ENCODE data around the gene GSK3A.

The GSK3A gene

DNA sequence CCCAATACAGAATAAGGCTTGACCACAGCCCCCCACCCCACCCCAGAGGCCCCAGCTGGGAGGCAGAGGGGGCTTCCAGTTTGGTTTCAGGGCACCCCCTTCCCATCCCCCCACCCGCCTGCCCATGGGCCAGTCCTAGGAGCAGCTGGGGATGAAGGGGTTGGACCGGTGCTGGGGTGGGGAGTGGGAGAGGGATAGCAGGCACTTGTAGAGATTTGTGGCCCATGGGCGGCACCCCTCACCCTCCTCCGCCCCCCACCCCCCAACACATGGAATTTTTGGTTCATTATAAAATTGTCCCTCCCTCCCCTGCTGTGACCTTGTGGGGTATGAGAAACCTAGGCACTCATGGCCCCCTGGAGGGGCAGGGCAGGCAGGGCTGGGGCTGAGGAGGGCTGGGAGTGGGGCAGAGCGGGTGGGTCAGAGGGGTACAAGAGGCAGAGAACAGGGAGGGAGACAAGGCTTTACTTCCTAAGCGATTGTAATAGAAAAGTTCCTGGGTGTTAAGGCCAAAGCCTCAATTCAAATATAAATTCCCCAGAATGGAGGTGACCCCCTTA, 5.3 kb upstream of the GSK3A start:
- DNase-seq, result peak; percentile 45

DNA sequence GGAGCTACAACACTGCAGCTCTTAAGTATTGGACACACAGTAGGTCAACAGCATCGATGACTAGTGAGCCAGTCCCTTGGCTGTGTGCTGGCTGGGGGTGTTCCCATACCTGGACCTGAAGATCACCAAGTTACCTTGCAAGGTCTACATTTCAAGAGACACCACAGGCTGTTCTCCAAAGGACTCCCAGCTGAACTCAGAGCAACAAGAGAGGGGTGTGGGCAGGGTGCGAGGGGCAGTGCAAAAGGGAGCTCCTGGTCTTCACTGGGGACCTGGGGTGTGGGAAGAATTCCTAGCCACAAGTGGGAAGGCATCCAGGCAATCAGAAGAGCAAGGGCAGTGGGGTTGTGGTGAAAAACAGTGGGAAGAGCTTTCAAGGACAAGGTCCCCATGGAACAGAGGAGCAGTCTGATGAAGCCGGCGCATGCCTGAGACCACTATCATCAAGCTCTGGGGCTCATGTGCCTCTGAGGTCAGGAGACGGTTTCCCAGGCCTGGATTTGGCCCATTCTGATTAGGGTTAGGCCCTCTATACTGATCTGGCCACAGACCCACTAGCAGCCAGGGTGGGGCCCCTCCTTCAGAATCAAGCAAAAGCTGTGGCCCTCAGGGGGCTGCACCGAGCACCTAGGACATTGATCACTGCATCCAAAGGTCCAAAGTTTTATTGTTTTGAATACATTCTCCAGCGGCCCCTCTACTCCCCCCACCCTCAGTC, 4.7 kb upstream of the GSK3A start:
- DNase-seq, result peak; percentile 53

DNA sequence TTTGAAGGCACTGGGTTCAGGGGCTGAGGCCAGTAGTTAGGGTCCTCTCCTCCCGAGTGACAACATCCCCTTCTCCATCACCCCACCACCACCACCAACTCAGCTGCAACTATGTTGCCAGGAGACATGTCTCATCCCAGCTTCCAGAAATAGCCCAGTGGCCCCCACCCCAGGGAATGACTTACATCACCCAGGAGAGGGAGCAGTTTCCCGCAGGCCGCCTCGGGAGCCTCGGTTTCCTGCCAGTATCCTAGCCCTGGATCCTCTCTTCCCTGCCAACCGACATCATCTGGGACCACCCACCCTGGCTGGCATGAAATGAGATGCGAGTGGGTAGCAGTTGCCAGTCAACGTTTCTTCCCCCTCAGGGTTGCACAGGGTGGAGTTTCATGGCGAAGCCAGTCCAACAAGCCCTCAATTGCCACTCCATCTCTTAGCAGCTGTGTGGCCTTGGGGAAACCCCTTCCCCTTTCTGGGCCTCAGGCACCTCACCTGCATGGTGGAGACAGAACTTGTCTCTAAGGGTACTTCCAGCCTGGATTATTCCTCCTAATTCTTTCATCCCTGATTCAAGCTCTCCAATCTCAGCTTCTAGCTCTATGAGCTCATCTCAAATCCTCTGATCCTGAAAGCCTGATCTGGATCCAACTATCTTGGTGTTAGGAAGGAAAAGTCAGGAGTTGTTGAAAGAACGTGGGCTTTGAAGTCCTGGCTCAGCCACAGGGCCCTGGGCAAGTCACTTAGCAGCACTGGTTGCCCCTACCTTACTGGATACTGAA, 3.9 kb upstream of the GSK3A start:
- DNase-seq, result peak; percentile 61

DNA sequence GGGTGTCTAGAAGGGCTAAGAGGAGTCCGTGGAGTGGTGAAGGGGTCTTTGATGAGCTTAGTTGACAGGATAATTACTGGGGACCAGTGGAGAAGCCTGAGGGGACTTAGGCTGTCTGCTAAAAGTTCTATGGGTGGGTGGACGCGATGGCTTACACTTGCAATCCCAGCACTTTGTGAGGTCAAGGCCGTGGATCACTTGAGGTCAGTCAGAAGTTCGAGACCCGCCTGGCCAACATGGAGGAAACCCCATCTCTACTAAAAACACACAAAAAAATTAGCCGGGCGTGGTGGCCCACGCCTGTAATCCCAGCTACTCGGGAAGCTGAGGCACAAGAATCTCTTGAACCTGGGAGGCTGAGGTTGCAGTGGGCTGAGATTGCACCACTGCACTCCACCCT, 2.8 kb upstream of the GSK3A start:
- no peak for DNase-seq

DNA sequence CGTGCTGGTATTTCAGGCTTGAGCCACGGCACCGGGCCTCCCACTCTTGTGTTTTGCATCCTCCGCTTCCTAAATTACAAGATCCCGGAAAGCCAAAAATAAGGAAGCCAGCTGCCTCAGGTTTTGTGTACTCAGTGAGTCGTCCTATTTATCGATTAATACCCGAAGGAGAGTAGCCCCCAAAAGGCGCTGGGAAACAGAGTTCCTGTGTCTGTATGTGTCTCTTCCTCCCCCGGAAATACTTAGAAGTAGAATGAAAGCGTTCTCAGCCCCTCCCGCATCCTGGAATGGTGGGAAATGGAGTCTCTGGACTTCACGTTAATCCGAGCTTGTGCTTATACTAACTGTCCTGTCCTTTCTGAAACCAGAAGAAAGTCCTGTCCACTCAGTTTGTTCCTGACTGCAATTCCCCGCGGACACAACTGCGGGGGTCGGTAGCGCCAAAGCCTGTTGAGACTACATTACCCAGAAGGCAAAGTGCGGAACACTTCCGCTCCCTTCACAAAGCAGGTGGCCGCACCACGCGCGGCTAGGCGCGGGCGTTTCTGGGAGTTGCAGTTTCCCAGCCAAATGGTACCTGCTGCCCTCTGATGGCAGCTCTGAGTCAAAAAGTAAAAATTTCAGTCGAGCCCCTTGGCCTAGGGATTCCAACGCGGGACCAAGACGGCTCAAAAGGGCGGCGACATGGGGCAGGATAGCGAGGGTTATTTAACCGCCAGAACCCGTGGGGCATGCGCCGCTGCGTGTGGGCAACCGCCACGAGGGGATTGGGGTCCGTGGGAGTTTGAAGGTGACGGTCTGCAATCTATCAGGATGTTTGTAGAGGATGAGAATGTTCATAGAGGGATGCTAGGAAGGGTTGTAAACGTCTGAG, 2.2 kb upstream of the GSK3A start:
- peak; percentile 95 for DNase-seq

DNA sequence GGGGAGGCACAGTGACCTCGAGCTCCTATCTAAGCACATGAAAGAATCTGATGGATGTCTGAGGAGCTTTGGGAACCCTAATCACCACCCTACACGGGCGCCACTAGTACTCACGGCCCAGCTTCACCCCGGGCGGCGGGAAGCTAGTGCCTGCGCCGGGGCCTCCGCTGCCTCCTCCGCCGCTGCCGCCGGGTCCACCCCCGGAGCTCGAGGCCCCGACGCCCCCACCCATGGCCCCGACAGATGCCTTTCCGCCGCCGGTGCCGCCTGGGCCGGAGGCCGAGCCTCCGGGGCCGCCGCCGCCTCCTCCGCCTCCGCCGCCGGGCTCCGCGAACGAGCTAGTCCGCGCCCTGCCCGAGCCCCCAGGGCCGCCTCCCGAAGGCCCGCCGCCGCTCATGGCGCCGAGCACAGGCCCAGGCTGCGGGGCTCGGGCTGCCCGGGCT, 312 bp downstream of the GSK3A start:
- no peak for DNase-seq

DNA sequence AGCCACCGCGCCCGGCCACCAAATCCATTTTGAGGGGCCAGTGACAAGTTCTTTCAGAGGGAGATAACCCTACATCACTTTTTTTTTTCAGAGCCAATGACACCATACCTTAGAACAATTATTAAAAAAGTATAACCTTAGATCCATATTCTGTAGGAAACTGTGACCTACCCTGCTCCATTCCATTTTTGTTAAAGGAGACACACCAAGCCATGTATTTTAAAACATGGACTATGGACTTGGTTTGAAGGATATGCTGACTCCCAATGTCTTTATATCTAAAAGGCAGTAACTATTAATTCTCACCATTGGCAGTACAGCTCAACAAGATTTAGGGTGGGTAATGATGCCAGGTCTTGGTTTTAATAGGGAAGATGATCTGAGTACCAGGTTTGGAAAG, 1.1 kb downstream of the GSK3A start:
- no peak for DNase-seq

DNA sequence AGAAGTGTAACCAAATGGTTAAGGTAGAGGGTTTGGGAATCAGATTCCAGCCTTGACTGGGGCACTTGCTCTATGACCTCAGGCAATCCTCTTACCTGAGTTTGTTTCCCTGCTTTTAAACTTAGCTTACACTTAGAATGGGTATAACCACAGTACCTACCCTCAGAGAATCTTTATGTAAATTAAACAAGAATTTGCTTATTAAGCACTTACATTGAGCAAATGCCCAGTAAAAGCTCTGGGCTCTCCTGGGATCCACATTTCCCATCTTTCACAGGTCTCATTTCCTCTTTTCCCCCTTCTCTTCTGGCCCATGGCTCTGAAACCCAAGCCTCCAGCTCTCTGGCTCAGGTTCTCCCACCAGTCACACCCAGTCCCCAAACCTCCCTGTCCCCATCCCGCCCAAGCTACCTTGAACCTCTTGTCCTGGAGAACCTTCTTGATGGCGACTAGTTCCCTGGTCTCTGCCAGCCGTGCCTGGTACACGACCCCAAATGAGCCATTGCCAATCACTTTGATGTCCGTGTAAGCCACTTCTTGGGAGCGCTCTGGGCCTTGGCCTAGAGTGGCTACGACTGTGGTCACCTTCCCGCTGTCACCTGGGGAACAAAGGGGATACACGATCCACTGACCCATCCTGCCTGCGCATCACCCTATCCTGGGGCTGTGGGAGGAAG, 2.7 kb downstream of the GSK3A start:
- DNase-seq, result no peak

DNA sequence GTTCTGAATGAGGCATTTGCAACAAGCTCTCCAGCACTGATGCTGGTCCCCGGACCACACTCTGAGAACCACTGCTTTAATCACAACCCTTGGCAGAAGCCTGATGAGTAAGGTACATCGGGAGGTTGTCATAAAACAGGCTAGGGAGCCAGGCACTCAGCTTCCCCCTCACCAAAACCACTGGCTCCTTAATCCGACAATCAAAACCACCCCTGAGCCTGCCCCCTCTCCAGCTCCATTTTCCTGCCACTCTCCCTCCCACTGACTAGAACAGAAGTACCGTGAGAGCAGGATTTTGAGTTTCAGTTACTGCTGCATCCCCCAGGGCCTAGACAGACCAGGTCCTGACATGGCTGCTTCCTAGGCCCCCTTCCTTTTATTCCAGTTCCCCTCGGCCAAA, 7.2 kb downstream of the GSK3A start:
- no peak for DNase-seq

DNA sequence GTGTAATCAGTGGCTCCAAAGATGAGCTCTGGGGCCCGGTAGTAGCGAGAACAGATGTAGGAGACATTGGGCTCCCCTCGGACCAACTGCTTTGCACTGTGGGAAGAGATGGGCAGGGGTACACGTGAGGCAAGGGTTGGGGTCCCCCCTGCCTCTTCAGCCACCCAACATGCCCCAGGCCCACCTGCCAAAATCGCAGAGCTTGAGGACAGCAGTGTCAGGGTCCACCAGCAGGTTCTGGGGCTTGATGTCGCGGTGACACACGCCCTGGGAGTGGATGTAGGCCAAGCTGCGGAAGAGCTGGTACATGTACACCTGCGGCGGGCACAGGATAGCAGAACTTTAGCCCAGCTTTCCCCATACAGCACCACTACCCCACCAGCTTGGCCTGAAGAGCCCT, 8.0 kb downstream of the GSK3A start:
- DNase-seq, result no peak

DNA sequence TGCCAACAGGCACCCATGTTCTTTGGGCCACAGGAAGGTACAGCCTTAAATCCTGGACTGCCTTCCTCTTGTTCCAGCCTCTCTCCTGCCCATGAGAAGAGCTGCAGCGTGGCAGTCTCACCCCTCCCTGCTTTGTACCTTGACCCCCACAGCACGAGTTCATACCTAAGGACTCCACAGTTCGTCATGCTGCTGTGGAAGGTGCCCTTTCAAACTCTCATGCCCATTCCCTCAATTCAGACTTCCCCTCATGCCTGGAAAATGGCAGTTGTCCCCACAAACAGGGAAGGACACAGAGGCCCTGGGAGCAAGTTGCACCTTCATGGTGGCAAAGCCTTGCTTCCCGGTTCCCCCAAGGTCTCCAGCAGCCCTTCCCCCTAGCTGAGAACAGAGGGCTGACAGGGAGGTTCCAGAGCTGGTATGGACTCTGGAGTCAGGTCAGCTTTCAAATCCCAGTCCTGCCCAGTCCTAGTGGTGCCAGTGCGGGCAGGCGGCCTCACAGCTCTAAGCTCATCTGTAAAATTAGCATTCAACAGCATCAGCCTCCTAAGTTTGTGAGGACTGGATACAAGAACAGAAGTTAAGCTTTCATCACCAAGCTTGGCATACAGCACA, 8.6 kb downstream of the GSK3A start:
- DNase-seq, result no peak

DNA sequence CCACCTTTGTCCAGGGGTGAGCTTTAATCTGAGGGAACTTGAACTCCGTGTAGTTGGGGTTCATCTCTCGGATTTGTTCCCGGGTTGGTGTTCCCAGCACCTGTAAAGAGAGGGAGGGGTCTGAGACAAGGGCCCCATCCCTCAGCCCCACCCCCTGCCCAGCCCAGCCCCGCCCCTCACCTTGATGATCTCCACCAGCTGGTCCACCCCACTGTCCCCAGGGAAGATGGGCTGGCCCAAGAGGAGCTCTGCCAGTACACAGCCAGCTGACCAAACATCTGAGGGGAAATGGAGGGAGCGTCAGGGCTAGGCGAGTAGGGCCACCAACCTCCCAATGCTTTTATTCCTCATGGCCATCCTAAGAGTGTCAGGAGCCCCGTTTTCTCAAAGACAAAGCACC, 9.3 kb downstream of the GSK3A start:
- no peak for DNase-seq

DNA sequence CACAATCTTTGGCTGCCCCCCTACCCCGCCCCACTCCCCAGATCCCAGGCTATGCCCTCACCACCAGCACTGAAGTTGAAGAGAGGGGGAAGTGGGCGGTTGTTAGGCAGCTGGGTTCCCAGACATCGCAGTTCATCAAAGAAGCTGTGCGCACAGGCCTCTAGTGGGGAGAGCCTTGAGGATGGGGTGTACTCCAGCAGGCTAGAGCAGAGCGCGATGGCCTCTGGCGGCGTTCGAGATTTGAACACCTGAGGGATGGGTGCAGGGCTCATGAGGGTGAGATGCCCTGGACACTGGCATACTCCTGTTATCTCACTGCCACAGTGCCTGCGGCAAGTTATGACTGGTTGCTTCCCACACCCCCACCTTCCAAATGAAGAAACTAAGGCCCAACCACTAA, 10.0 kb downstream of the GSK3A start:
- DNase-seq, result no peak

DNA sequence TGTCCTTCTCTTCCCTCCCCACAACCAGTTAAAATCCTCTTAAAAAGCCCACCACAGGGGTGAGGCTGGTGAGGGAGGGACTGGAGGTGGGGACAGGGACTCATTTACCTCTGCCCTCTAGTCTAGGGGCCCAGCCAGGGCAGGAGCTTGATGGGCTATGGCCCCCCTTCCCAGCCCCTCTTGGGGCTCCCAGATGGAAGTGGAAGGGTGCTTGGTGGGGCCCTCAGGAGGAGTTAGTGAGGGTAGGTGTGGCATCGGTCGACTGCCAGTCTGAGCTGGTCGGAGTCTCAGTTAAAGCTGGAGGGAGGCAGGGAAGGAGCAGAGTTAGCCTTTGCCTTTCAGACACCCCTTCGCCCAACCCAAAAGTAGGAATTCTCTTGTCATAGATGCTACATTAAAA, 11.8 kb downstream of the GSK3A start:
- DNase-seq, result no peak

DNA sequence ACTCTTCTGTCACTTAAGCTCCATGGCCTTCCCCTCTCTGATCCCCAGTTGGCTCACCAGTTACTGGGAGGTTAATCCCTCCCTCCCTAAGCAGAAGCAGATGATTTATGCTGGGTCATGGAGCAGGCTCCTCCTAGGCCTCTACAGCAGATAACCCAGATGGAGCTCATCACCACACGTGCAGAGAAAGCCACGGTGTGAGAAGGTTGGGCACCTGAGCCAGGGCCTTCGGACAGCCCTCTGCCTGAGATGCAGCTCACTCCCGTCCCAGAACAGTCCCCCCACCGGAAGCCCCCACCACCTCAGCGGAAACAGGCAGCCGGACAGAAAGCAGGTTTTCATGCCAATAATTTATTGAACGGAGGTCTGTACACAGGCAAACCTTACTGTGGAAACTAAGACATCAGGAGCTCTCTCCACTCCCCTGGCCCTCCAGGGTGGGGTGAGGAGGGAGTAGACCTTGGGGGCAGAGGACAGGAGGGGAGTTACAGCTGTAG, 12.5 kb downstream of the GSK3A start:
- no peak for DNase-seq

DNA sequence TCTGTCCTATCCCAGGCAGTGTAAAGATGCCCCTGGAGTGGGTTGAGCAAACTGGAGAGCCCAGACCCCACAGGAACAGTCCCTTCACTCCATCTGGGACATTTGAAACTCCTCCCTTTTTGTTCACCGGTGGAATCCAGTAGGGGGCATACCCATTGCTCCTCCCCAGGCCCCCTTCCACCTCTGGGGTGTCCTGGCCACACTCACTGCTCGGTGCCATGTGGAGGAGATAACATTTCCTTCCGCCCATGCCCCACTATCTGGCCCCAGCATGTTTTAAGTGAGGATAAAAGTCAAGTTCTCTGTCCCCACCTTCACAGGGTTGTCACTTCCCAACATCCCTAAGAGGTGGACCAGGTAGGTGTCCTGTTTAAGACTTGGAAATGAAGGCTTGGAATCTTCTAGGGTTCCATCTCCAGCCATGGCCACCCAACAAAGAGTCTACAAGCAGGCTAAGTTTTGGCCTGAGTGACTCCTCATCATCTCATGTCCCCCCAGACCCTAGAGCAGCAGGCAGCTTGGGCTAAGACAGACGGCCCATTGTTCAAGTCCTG, 13.0 kb downstream of the GSK3A start:
- DNase-seq, result no peak

DNA sequence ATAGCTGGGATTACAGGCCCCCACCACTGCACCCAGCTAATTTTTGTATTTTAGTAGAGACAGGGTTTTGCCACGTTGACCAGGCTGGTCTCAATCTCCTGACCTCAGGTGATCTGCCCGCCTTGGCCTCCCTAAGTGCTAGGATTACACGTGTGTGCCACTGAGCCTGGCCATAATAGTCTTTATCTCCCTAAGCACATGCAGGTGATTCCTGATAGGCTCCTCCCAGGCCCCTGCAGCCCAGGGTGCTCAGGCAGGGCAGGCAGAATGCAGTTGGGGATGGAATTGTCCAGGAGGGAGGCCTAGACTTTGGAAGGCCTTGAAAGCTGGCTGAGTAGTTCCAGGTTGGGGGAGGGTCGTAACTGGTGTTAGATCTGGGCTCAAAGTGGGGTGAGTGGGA, 13.8 kb downstream of the GSK3A start:
- DNase-seq, result no peak

DNA sequence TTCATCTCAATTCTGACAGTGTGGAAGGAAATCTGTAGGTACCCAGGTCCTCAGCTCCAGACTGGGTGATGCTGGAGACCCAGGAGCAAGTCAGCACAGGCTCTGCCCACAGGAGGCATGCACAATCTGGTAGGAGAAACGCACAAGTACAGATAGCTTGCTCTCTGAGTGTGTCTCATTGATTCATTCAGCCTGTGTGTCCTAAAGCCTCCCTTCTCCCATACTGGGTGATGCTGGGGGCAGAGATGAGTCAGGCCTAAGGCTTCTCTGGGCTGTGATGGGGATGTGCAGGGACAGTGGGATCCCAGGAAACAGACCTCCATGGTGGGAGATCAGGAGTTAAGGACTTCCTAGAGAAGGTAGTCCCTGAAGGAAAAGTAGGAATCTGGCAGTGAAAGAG, 15.5 kb downstream of the GSK3A start:
- DNase-seq, result no peak

DNA sequence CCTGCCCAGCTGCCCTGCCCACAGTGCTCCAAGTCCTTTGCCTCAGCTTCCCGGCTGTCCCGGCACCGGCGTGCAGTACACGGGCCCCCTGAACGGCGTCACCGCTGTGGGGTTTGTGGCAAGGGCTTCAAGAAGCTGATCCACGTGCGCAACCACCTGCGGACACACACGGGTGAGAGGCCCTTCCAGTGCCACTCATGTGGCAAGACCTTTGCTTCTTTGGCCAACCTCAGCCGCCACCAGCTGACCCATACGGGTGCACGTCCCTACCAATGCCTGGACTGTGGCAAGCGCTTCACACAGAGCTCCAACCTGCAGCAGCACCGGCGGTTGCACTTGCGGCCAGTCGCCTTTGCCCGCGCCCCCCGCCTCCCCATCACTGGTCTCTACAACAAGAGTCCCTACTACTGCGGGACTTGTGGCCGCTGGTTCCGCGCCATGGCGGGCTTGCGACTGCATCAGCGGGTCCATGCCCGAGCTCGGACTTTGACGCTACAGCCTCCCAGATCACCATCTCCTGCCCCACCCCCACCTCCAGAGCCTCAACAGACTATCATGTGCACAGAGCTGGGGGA, 16.6 kb downstream of the GSK3A start:
- DNase-seq, result no peak

DNA sequence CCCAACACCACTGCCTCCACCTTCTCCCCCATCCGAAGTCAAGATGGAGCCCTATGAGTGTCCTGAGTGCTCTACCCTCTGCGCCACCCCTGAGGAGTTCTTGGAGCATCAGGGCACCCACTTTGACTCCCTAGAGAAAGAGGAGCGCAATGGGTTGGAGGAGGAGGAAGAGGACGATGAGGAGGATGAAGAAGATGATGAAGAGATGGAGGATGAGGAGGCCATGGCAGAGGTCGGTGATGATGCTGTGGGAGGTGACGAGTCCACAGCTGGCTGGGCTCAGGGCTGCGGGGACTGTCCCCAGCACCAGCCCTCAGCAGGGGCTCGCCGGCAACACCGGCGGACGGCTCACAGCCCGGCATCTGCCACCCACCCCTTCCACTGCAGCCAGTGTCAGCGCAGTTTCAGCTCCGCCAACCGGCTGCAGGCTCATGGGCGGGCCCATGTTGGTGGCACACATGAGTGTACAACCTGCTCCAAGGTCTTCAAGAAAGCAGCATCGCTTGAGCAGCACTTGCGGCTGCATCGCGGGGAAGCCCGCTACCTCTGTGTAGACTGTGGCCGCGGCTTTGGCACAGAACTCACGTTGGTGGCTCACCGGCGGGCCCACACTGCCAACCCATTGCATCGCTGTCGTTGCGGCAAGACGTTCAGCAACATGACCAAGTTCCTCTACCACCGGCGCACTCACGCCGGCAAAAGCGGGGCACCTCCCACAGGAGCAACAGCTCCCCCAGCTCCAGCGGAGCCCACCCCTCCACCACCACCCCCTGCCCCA, 17.3 kb downstream of the GSK3A start:
- DNase-seq, result no peak

DNA sequence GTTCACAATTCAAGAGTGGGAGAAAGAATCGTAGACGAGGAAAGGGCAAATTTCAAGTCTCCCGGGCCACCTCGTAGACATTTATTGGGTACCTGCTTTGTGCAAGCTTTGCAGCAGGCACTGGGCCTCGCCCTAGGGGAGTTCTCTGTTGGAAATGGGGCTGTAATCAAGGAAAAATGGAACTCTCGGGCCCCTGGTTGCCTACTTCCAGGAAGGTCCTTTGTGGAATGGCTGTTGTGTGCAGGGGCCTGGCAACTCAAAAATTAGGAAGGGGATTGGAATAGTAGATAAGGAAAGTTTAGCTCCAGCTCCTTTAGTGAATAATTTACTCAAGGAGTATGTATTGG, 21.7 kb downstream of the GSK3A start:
- no peak for DNase-seq
